AG10803 (cell line): ENCODE measurements around the gene AP3S2.
"Not testable (repeated sequence)": the region's sequence is repeated elsewhere in the genome, so short reads cannot be mapped to it uniquely, and the experiment has no call there.

ENCODE experiments used
- DNase-seq: peaks from one replicate; pipeline ENCODE4 v3.0.0; 2010; ENCODE audit warnings: low read depth
- H3K4me3 ChIP-seq: 2 replicates; pipeline ENCODE4 v1.5.1; 2011; ENCODE audit warnings: mild to moderate bottlenecking, low read length, control low read depth
- TF ChIP-seq, protein P1 (sequence below): conservative IDR thresholded peaks from 2 replicates; pipeline ENCODE4 v1.5.1; 2011; ENCODE audit warnings: mild to moderate bottlenecking, low read length, control low read depth, inconsistent platforms

The AP3S2 gene

DNA sequence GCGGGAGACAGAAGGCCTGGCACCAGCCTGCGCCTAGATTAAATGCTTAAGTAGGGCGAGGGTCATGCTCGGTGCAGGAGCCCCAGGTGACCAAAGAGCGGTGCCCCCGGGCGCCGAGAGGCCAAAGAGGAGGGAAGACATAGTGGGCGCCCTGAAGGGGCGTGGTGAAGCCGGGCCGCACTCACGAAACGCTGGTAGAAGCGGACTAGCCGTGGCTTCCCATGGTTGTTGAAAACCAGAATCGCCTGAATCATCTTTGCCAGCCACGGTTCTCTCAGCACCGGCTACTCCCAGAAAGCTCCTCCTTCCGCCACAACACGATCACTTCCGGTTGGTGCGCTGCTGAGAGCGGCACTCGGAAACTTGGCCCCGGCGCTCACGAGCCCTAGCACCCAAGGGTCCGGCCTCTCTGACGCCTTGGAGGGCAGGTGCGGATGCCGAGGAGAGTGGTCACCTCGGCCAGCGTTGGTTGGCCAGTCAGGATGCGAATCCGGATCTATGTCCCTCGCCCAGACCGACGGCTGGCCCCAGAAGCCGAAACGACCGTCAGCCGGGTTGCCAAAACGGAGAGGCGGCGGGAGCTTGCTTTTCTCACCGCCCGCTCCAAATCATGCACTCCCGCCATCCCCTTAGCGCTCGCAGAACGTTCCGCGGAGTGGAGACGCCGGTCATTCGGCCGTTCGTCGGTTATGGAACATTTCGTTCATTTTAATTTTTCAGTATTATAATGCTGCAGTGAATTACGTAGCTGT lies at the start of gene AP3S2:
TSS of gene AP3S2 (minus strand) at position 299 of the 752 bp plus-strand sequence. CDS start at position 254, 45 bp downstream.
- H3K4me3 ChIP-seq: peak within 1 kb of the TSS; percentile 96
- DNase-seq: peak; percentile 92
- TF ChIP-seq, protein P1, sequence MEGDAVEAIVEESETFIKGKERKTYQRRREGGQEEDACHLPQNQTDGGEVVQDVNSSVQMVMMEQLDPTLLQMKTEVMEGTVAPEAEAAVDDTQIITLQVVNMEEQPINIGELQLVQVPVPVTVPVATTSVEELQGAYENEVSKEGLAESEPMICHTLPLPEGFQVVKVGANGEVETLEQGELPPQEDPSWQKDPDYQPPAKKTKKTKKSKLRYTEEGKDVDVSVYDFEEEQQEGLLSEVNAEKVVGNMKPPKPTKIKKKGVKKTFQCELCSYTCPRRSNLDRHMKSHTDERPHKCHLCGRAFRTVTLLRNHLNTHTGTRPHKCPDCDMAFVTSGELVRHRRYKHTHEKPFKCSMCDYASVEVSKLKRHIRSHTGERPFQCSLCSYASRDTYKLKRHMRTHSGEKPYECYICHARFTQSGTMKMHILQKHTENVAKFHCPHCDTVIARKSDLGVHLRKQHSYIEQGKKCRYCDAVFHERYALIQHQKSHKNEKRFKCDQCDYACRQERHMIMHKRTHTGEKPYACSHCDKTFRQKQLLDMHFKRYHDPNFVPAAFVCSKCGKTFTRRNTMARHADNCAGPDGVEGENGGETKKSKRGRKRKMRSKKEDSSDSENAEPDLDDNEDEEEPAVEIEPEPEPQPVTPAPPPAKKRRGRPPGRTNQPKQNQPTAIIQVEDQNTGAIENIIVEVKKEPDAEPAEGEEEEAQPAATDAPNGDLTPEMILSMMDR: 0 out of 2 replicates have a peak, but pooled peaks have one; percentile 1

DNA sequence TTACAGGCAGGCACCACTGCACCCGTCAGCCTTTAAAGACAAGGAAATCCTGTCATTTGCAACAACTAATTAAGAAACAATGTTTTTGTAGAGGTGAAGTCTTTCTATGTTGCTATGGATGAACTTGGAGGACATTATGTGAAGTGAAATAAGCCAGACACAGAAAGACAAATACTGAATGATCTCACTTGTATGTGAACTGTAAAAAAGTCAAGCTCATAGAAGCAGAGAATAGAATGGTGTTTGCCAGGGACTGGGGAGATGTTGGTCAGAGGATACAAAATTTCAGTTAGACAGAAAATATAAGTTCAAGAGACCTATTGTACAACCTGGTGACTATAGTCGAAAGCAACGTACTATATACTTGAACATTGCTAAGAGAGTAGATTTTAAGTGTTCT lies 46.1 kb upstream of the AP3S2 start:
- TF ChIP-seq, protein P1: no peak
- H3K4me3 ChIP-seq: no peak overlapping the region
- no peak for DNase-seq

DNA sequence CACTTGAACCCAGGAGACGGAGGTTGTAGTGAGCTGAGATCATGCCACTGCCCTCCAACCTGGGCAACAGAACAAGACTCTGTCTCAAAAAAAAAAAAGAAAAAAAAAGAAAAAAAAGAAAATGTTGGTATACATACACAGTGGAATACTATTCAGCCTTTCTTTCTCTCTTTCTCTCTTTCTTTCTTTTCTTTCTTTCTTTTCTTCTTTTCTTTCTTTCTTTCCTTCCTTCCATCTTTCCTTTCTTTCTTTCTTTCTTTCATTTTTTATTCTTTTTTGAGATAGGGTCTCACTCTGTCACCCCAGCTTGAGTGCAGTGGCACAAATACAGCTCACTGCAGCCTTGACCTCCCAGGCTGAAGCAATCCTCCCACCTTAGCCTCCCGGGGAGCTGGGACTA lies 45.6 kb upstream of the AP3S2 start:
- not testable (repeated sequence) for H3K4me3 ChIP-seq, DNase-seq

DNA sequence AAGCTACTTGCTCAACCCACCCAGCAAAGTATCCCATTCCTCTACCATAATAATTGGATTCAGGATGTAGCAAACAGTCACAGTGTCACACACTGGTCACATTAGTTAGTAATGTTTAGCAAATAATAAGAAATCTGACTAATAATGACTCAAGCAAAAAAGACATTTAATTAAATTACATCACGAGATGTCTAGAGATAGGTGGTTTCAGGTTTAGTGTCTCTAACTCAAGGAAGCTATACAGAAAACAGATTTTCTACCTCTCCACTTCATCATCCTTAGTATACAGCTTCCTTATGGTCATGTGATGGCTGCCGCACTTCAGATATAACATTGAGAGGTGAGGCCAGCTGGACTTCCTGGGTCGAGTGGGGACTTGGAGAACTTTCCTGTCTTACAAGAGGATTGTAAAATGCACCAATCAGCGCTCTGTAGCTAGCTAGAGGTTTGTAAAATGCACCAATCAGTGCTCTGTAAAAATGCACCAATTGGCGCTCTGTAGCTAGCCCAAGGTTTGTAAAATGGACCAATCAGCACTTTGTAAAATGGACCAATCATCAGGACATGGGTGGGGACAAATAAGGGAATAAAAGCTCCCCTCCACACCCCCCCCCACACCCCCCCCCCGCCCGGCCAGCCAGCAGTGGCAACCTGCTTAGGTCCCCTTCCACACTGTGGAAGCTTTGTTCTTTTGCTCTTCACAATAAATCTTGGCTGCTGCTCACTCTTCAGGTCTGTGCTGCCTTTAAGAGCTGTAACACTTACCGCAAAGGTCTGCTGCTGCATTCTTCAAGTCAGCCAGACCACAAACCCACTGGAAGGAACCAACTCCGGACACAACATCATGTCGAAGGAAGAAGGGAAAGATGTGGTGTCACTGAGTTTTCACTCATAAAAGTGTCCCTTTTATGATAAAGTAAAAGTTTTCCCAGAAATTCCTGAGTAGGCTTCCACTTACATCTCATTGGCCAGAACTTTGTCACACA lies 43.9 kb upstream of the AP3S2 start:
- TF ChIP-seq, protein P1: no peak
- no peak for DNase-seq
- H3K4me3 ChIP-seq: no peak overlapping the region

DNA sequence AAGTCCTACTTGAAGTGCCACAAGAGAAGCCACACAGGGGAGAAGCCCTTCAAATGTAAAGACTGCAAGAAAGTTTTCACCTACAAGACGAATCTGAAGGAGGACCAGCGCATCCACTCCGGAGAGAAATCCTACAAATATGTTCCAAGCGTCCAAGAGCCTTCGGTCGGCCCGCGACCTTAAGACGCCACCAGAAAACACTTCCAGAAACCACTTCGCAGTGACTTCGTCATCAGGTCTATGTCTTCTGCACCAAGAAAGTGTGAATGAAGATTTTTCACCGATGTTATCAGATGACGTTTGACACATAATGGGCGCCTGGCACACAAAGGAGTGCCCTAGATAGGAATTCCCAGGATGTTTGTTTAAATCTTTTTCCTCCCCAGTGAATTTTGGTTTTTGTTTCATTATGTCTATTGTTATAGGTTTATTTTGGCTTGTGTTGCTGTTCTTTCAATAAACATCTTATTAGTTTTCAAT lies 43.0 kb upstream of the AP3S2 start:
- H3K4me3 ChIP-seq: no peak overlapping the region
- TF ChIP-seq, protein P1: no peak
- DNase-seq: no peak

DNA sequence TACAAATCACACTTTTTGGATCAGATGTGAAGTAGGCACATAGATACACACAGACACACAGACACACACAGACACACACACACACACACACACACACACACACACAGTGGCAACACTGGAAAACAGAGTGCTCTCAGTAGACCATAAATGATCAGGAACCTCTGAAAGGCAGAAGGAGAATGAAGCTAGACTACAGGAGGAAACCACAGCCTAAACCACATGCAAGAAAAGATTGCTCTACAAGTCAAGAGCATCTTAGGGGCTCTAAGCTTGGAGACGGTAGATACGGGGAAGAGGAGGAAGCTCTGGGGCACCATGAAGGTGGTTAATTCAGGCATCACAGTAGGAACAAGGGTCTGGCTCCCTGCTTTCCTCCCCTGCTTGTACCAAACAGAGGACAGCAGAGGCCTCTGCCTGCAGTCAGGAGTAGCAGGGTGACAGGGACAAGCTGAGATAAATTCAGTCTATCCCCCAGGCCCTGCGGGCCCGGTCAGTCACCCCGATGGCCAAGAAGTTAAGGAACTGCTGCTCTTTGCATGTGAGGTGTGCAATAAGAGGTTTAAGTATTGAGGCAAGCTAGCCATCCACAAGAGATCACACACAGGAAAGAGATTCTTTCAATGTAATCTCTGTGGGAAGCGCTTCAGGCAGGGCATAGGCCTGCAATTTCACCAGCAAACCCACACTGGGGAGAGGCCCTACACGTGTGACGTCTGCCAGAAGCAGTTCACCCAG lies 42.4 kb upstream of the AP3S2 start:
- no peak overlapping the region for H3K4me3 ChIP-seq
- TF ChIP-seq, protein P1: no peak
- no peak for DNase-seq

DNA sequence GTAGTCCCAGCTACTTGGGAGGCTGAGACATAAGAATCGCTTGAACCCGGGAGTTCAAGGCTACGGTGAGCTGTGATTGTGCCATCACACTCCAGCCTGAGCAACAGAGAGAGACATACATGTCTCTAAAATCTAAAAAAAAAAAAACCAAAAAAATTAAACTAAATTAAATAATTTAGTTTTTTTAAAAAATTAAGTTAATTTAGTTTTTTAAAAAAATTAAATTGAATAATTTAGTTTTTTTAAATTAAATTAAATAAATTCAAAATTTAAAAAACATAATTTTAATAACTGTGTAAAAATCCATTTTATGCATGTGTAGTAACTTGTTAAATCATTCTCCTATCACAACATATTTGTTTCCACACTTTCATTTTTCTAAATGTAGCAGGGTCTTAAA lies 39.1 kb upstream of the AP3S2 start:
- no peak for DNase-seq
- H3K4me3 ChIP-seq: no peak overlapping the region
- TF ChIP-seq, protein P1: no peak
